Measurements from ENCODE around the gene CLSTN1.
"Not testable (repeated sequence)": the region's sequence is repeated elsewhere in the genome, so short reads cannot be mapped to it uniquely, and the experiment has no call there.

Gene CLSTN1

GRCh38 chr1:9766759-9767442 lies 56.9 kb downstream of the CLSTN1 start:
- no peak for DNase-seq (ENCODE audit: low read depth in 1 of 2, low spot score in 1 of 2)

GRCh38 chr1:9764550-9764949 lies 59.2 kb downstream of the CLSTN1 start:
- DNase-seq (ENCODE audit: low read depth in 1 of 2, low spot score in 1 of 2) = no peak

- DNase-seq (ENCODE audit: low read depth in 1 of 2, low spot score in 1 of 2) = no peak
Observed at GRCh38 chr1:9763914-9764313, 59.9 kb downstream of the CLSTN1 start.

GRCh38 chr1:9762446-9762845 lies 61.3 kb downstream of the CLSTN1 start:
- DNase-seq (ENCODE audit: low read depth in 1 of 2, low spot score in 1 of 2) = not testable (repeated sequence)

- no peak for DNase-seq (ENCODE audit: low read depth in 1 of 2, low spot score in 1 of 2)
Observed at GRCh38 chr1:9761855-9762254, 61.9 kb downstream of the CLSTN1 start.

- DNase-seq (ENCODE audit: low read depth in 1 of 2, low spot score in 1 of 2) = no peak
Observed at GRCh38 chr1:9760824-9761223, 62.9 kb downstream of the CLSTN1 start.

GRCh38 chr1:9759939-9760338 lies 63.8 kb downstream of the CLSTN1 start:
- no peak for DNase-seq (ENCODE audit: low read depth in 1 of 2, low spot score in 1 of 2)

- no peak for DNase-seq (ENCODE audit: low read depth in 1 of 2, low spot score in 1 of 2)
Observed at GRCh38 chr1:9758559-9759121, 65.1 kb downstream of the CLSTN1 start.

- DNase-seq (ENCODE audit: low read depth in 1 of 2, low spot score in 1 of 2) = no peak
Observed at GRCh38 chr1:9755441-9755995, 68.2 kb downstream of the CLSTN1 start.

GRCh38 chr1:9753121-9753531 lies 70.6 kb downstream of the CLSTN1 start:
- no peak for DNase-seq (ENCODE audit: low read depth in 1 of 2, low spot score in 1 of 2)

GRCh38 chr1:9751971-9752370 lies 71.8 kb downstream of the CLSTN1 start:
- DNase-seq (ENCODE audit: low read depth in 1 of 2, low spot score in 1 of 2) = no peak

- DNase-seq (ENCODE audit: low read depth in 1 of 2, low spot score in 1 of 2) = no peak
Observed at GRCh38 chr1:9749361-9749760, 74.4 kb downstream of the CLSTN1 start.

GRCh38 chr1:9748391-9748790 lies 75.4 kb downstream of the CLSTN1 start:
- DNase-seq (ENCODE audit: low read depth in 1 of 2, low spot score in 1 of 2) = not testable (repeated sequence)

GRCh38 chr1:9746651-9747050 lies 77.1 kb downstream of the CLSTN1 start:
- DNase-seq (ENCODE audit: low read depth in 1 of 2, low spot score in 1 of 2) = no peak

- no peak for DNase-seq (ENCODE audit: low read depth in 1 of 2, low spot score in 1 of 2)
Observed at GRCh38 chr1:9746211-9746610, 77.6 kb downstream of the CLSTN1 start.

- DNase-seq (ENCODE audit: low read depth in 1 of 2, low spot score in 1 of 2) = no peak
Observed at GRCh38 chr1:9744106-9744799, 79.5 kb downstream of the CLSTN1 start.

GRCh38 chr1:9737671-9738070 lies 86.1 kb downstream of the CLSTN1 start:
- DNase-seq (ENCODE audit: low read depth in 1 of 2, low spot score in 1 of 2) = no peak

- no peak for DNase-seq (ENCODE audit: low read depth in 1 of 2, low spot score in 1 of 2)
Observed at GRCh38 chr1:9737057-9737456, 86.7 kb downstream of the CLSTN1 start.

GRCh38 chr1:9736241-9736640 lies 87.5 kb downstream of the CLSTN1 start:
- DNase-seq (ENCODE audit: low read depth in 1 of 2, low spot score in 1 of 2) = no peak

GRCh38 chr1:9735800-9736199 lies 88.0 kb downstream of the CLSTN1 start:
- DNase-seq (ENCODE audit: low read depth in 1 of 2, low spot score in 1 of 2) = no peak

GRCh38 chr1:9733160-9733789 lies 90.5 kb downstream of the CLSTN1 start:
- DNase-seq (ENCODE audit: low read depth in 1 of 2, low spot score in 1 of 2) = no peak

Data from activated CD4-positive, alpha-beta T cell treated with anti-CD3 and anti-CD28 coated beads, Interleukin-2, amount 50 U/mL, for 24 hours (primary cell).